Tibial nerve (tissue), 4 donors: ENCODE data around the gene MOCS1. TPM values are rescaled to one million over a fixed set of nuclear protein-coding genes. Genes with fewer than 3 reads are reported as not detected.

Source experiments
- DNase-seq, 2 donors: peaks; one replicate each; pipeline ENCODE4 v3.0.0-alpha.2; 2019; ENCODE audit warnings: low spot score in 2 of 2
- H3K27ac ChIP-seq, 4 donors: fragments of 200-600 bp; sonication (generic) in 3 of 4; one replicate each; pipeline ENCODE4 v1.5.1; 2017 to 2019; ENCODE audit warnings: mild to moderate bottlenecking in 1 of 4
- H3K27me3 ChIP-seq, 2 donors: fragments of 200-600 bp; sonication (generic) in 1 of 2; one replicate each; pipeline versions ENCODE4 v1.5.1 to v1.6.0; 2017 to 2019
- H3K36me3 ChIP-seq, 3 donors: fragments of 200-600 bp; sonication (generic); one replicate each; pipeline ENCODE4 v1.5.1; 2018 to 2019
- H3K4me1 ChIP-seq, 4 donors: fragments of 200-600 bp; sonication (generic) in 3 of 4; one replicate each; pipeline ENCODE4 v1.5.1; 2017 to 2019
- H3K4me3 ChIP-seq, 4 donors: fragments of 200-600 bp; sonication (generic) in 3 of 4; one replicate each; pipeline ENCODE4 v1.5.1; 2017 to 2019; ENCODE audit warnings: mild to moderate bottlenecking in 1 of 4, moderate library complexity in 1 of 4
- H3K9me3 ChIP-seq, 4 donors: fragments of 200-600 bp; sonication (generic) in 3 of 4; one replicate each; pipeline ENCODE4 v1.5.1; 2017 to 2019
- CTCF ChIP-seq, 5 experiments: fragments of 200-600 bp in 3 of 5; fragments of 450-650 bp in 2 of 5; sonication (generic) in 3 of 5; IDR thresholded peaks; one replicate each; pipeline ENCODE4 v1.5.1; 2016 to 2019; ENCODE audit warnings: antibody characterized with exemption in 5 of 5, mild to moderate bottlenecking in 3 of 5, moderate library complexity in 2 of 5
- EP300 ChIP-seq, 2 donors: sonication (generic); formaldehyde crosslinking; IDR thresholded peaks; one replicate each; pipeline ENCODE4 v1.6.1; 2017; ENCODE audit warnings: antibody characterized with exemption in 2 of 2, mild to moderate bottlenecking in 1 of 2
- POLR2A ChIP-seq, 2 donors: fragments of 450-650 bp; IDR thresholded peaks; one replicate each; pipeline ENCODE4 v1.6.1; 2017; ENCODE audit warnings: antibody characterized with exemption in 2 of 2, mild to moderate bottlenecking in 2 of 2, moderate library complexity in 2 of 2
- whole genome bisulfite sequencing, 2 donors: methylation state at CpG; one replicate each; pipeline ENCODE4 v1.1.5; 2018; 5-methylcytosine and 5-hydroxymethylcytosine counted together
- total RNA-seq, 4 donors: library from RNA; depleted of rRNA; stranded (reverse); fragments of >200 nt; gene quantifications; one replicate each; pipeline ENCODE4 v1.1.0, GENCODE V29; 2016

The MOCS1 gene
- total RNA-seq, 4 donors from 2014 or later, result 56.7 to 103 (median 71.0) TPM

GRCh38 chr6:39925931-39926290 lies 8.4 kb downstream of the MOCS1 start:
- DNase-seq, result no peak
- Histone ChIP-seq H3K27ac (peak overlapping the region in 1 of 4 donors; percentile 32), H3K4me3 (no peak overlapping the region), H3K4me1 (peaks cover 0 to 62% (median 16%) of the 10 kb centered on the region in 4 donors), H3K27me3 (no peaks in the 10 kb centered on the region), H3K36me3 (peaks cover 0 to 62% (median 10%) of the 10 kb centered on the region in 3 donors), H3K9me3 (no peaks in the 10 kb centered on the region)
- TF ChIP-seq POLR2A (IDR thresholded peaks at IDR 0.05) (no peak), CTCF (IDR thresholded peaks at IDR 0.05) (no peak), EP300 (IDR thresholded peaks at IDR 0.05) (no peak)
- WGBS, 2 donors, result 91 to 93% methylated on average over 3 of the region's 3 CpGs

- H3K36me3 ChIP-seq, result peaks cover 0 to 68% (median 10%) of the 10 kb centered on the region in 3 donors
- DNase-seq, result no peak
- no peak for TF ChIP-seq CTCF (IDR thresholded peaks at IDR 0.05)
- no peak for TF ChIP-seq POLR2A (IDR thresholded peaks at IDR 0.05)
- no peak for TF ChIP-seq EP300 (IDR thresholded peaks at IDR 0.05)
- H3K27me3 ChIP-seq, result no peaks in the 10 kb centered on the region
- H3K4me1 ChIP-seq, result peaks cover 0 to 57% (median 11%) of the 10 kb centered on the region in 4 donors
- no peak overlapping the region for H3K4me3 ChIP-seq
- 94 to 96% methylated on average over 22 of the region's 22 CpGs for WGBS, 2 donors
- H3K27ac ChIP-seq, result peak overlapping the region in 1 of 4 donors; percentile 32
- H3K9me3 ChIP-seq, result no peaks in the 10 kb centered on the region
Observed at GRCh38 chr6:39925191-39925930, 8.9 kb downstream of the MOCS1 start.

- Histone ChIP-seq H3K27ac (no peak overlapping the region), H3K4me1 (peaks cover 0 to 46% (median 10%) of the 10 kb centered on the region in 4 donors), H3K9me3 (no peaks in the 10 kb centered on the region), H3K27me3 (no peaks in the 10 kb centered on the region), H3K4me3 (no peak overlapping the region), H3K36me3 (peaks cover 0 to 78% (median 10%) of the 10 kb centered on the region in 3 donors)
- no peak for DNase-seq
- TF ChIP-seq EP300 (IDR thresholded peaks at IDR 0.05), result no peak
- TF ChIP-seq CTCF (IDR thresholded peaks at IDR 0.05), result no peak
- 74 to 78% methylated on average over 6 of the region's 6 CpGs for WGBS, 2 donors
Observed at GRCh38 chr6:39924283-39924682, 10.0 kb downstream of the MOCS1 start.

GRCh38 chr6:39923861-39924260 lies 10.4 kb downstream of the MOCS1 start:
- H3K4me3 ChIP-seq, result no peak overlapping the region
- WGBS, 2 donors, result 83 to 85% methylated on average over 6 of the region's 6 CpGs
- H3K27me3 ChIP-seq, result no peaks in the 10 kb centered on the region
- no peak for DNase-seq
- peaks cover 0 to 83% (median 10%) of the 10 kb centered on the region in 3 donors for H3K36me3 ChIP-seq
- H3K9me3 ChIP-seq, result no peaks in the 10 kb centered on the region
- no peak for TF ChIP-seq POLR2A (IDR thresholded peaks at IDR 0.05)
- TF ChIP-seq EP300 (IDR thresholded peaks at IDR 0.05), result no peak
- no peak for TF ChIP-seq CTCF (IDR thresholded peaks at IDR 0.05)
- H3K27ac ChIP-seq, result peak overlapping the region in 3 of 4 donors; percentile 8 to 23 (median 17)
- H3K4me1 ChIP-seq, result peaks cover 0 to 44% (median 10%) of the 10 kb centered on the region in 4 donors

- peak in 1 of 2 donors; percentile 21 for TF ChIP-seq EP300 (IDR thresholded peaks at IDR 0.05)
- no peak for TF ChIP-seq POLR2A (IDR thresholded peaks at IDR 0.05)
- Histone ChIP-seq H3K9me3 (no peaks in the 10 kb centered on the region), H3K27ac (peak overlapping the region in 3 of 4 donors; percentile 8 to 23 (median 17)), H3K4me1 (peaks cover 0 to 41% (median 10%) of the 10 kb centered on the region in 4 donors), H3K4me3 (no peak overlapping the region), H3K36me3 (peaks cover 0 to 83% (median 10%) of the 10 kb centered on the region in 3 donors), H3K27me3 (no peaks in the 10 kb centered on the region)
- 75 to 89% methylated on average over 5 of the region's 5 CpGs for WGBS, 2 donors
- DNase-seq, result no peak
Observed at GRCh38 chr6:39923394-39923793, 10.9 kb downstream of the MOCS1 start.
